Measurements from ENCODE around the gene PDP2. TPM values are rescaled to one million over a fixed set of nuclear protein-coding genes. Genes with fewer than 3 reads are reported as not detected.

Gene PDP2
- polyA plus RNA-seq, 1 experiment, result 12.1 TPM

- Histone ChIP-seq H3K27me3 (ENCODE audit: control insufficient read depth, insufficient read depth, low read length) (no peaks in the 10 kb centered on the region), H3K9me3 (ENCODE audit: control insufficient read depth, insufficient read depth, low read length) (no peaks in the 10 kb centered on the region; the same call in 1 of the 2 replicates), H3K27ac (ENCODE audit: low read depth, low read length) (no peak overlapping the region), H3K4me3 (ENCODE audit: low read depth, low read length) (peak overlapping the region; percentile 84)
- ChIA-PET CTCF (interaction anchor here (0.7 to 3.2 kb wide), 5 partner anchors 8 to 50 kb away, joined by 3 to 21 read pairs (median 6); partner anchors contain the start of gene NAE1), POLR2A (interaction anchor here (1.9 kb wide), 1 partner anchor 8 kb away, joined by 7 read pairs; no protein-coding TSS in a partner anchor)
- TF ChIP-seq CTCF (IDR thresholded peaks at IDR 0.05; ENCODE audit: low read depth, low read length), result no peak
- no peak for DNase-seq (ENCODE audit: low read depth, low spot score)
Measured at GRCh38 chr16:66881014-66881417, 701 bp downstream of the PDP2 start.

- Histone ChIP-seq H3K27me3 (ENCODE audit: control insufficient read depth, insufficient read depth, low read length) (no peaks in the 10 kb centered on the region), H3K9me3 (ENCODE audit: control insufficient read depth, insufficient read depth, low read length) (no peaks in the 10 kb centered on the region; the same call in 1 of the 2 replicates), H3K4me3 (ENCODE audit: low read depth, low read length) (peak overlapping the region; percentile 84), H3K27ac (ENCODE audit: low read depth, low read length) (no peak overlapping the region)
- ChIA-PET CTCF (interaction anchor here (1.4 to 3.2 kb wide), 4 partner anchors 9 to 51 kb away, joined by 5 to 21 read pairs (median 8); partner anchors contain the start of gene NAE1), POLR2A (interaction anchor here (1.9 kb wide), 1 partner anchor 9 kb away, joined by 7 read pairs; no protein-coding TSS in a partner anchor)
- no peak for DNase-seq (ENCODE audit: low read depth, low spot score)
- no peak for TF ChIP-seq CTCF (IDR thresholded peaks at IDR 0.05; ENCODE audit: low read depth, low read length)
Measured at GRCh38 chr16:66881560-66881959, 1.2 kb downstream of the PDP2 start.

- no peak overlapping the region for H3K4me3 ChIP-seq (ENCODE audit: low read depth, low read length)
- POLR2A ChIA-PET, result interaction anchor here (1.9 kb wide), 1 partner anchor 9 kb away, joined by 7 read pairs; no protein-coding TSS in a partner anchor
- DNase-seq (ENCODE audit: low read depth, low spot score), result no peak
- no peak for TF ChIP-seq CTCF (IDR thresholded peaks at IDR 0.05; ENCODE audit: low read depth, low read length)
- no peak overlapping the region for H3K27ac ChIP-seq (ENCODE audit: low read depth, low read length)
- CTCF ChIA-PET, result interaction anchor here (0.7 to 3.2 kb wide), 5 partner anchors 9 to 51 kb away, joined by 4 to 21 read pairs (median 5); partner anchors contain the start of gene NAE1
- H3K9me3 ChIP-seq (ENCODE audit: control insufficient read depth, insufficient read depth, low read length), result no peaks in the 10 kb centered on the region; the same call in 1 of the 2 replicates
- no peaks in the 10 kb centered on the region for H3K27me3 ChIP-seq (ENCODE audit: control insufficient read depth, insufficient read depth, low read length)
Measured at GRCh38 chr16:66881964-66882508, 1.7 kb downstream of the PDP2 start.

GRCh38 chr16:66882702-66883101 lies 2.4 kb downstream of the PDP2 start:
- CTCF ChIA-PET, result interaction anchor here (0.5 to 3.2 kb wide), 4 partner anchors 10 to 15 kb away, joined by 3 to 21 read pairs (median 4); no protein-coding TSS in a partner anchor

More at GRCh38 chr16:66882702-66883101, 2.4 kb downstream of the PDP2 start:
- Histone ChIP-seq H3K27ac (ENCODE audit: low read depth, low read length) (no peak overlapping the region), H3K27me3 (ENCODE audit: control insufficient read depth, insufficient read depth, low read length) (no peaks in the 10 kb centered on the region), H3K9me3 (ENCODE audit: control insufficient read depth, insufficient read depth, low read length) (no peaks in the 10 kb centered on the region; the same call in 1 of the 2 replicates), H3K4me3 (ENCODE audit: low read depth, low read length) (no peak overlapping the region)
- DNase-seq (ENCODE audit: low read depth, low spot score), result no peak
- no peak for TF ChIP-seq CTCF (IDR thresholded peaks at IDR 0.05; ENCODE audit: low read depth, low read length)
- POLR2A ChIA-PET, result interaction anchor here (1.9 kb wide), 1 partner anchor 10 kb away, joined by 7 read pairs; no protein-coding TSS in a partner anchor

All from AG04450 (cell line).